ENCODE data around the gene KLF15. TPM values are rescaled to one million over a fixed set of nuclear protein-coding genes. Genes with fewer than 3 reads are reported as not detected.

Gene KLF15
- total RNA-seq, 4 donors from 2014 or later = 138 to 234 (median 176) TPM

- Histone ChIP-seq H3K27me3 (no peaks in the 10 kb centered on the region), H3K9me3 (no peaks in the 10 kb centered on the region), H3K27ac (peak overlapping the region; percentile 94 to 100 (median 98)), H3K36me3 (peaks cover 0 to 43% (median 9%) of the 10 kb centered on the region in 3 donors), H3K4me3 (peak overlapping the region in 2 of 4 donors; percentile 28 to 97), H3K4me1 (peaks cover 0 to 79% (median 58%) of the 10 kb centered on the region in 4 donors)
- 89 to 90% methylated on average over 6 to 8 of the region's 8 CpGs for WGBS, 2 donors
- TF ChIP-seq POLR2A (IDR thresholded peaks at IDR 0.05) (no peak), EP300 (IDR thresholded peaks at IDR 0.05) (peak in 1 of 2 donors; percentile 26), CTCF (IDR thresholded peaks at IDR 0.05) (no peak)
- peak in 1 of 2 donors; percentile 27 for DNase-seq (ENCODE audit: low spot score in 2 of 2)
Observed at GRCh38 chr3:126353694-126354321, 3.4 kb downstream of the KLF15 start.

- no peaks in the 10 kb centered on the region for H3K9me3 ChIP-seq
- peaks cover 0 to 82% (median 61%) of the 10 kb centered on the region in 4 donors for H3K4me1 ChIP-seq
- DNase-seq (ENCODE audit: low spot score in 2 of 2) = peak; percentile 18 to 45
- 84 to 89% methylated on average over 18 to 27 of the region's 27 CpGs for WGBS, 2 donors
- no peaks in the 10 kb centered on the region for H3K27me3 ChIP-seq
- peak overlapping the region in 1 of 4 donors; percentile 97 for H3K4me3 ChIP-seq
- H3K27ac ChIP-seq = peak overlapping the region; percentile 94 to 100 (median 98)
- H3K36me3 ChIP-seq = peaks cover 0 to 52% (median 9%) of the 10 kb centered on the region in 3 donors
- peak in 1 of 2 donors; percentile 74 for TF ChIP-seq EP300 (IDR thresholded peaks at IDR 0.05)
- no peak for TF ChIP-seq CTCF (IDR thresholded peaks at IDR 0.05)
Observed at GRCh38 chr3:126352476-126353454, 4.4 kb downstream of the KLF15 start.

- H3K27ac ChIP-seq = peak overlapping the region; percentile 94 to 100 (median 98)
Observed at GRCh38 chr3:126351771-126352475, 5.3 kb downstream of the KLF15 start.

GRCh38 chr3:126351086-126351770 is 6.0 kb downstream of the KLF15 start:
- 83% methylated on average over 8 to 10 of the region's 10 CpGs for WGBS, 2 donors
- Histone ChIP-seq H3K4me1 (peaks cover 3 to 95% (median 69%) of the 10 kb centered on the region in 4 donors), H3K27me3 (no peaks in the 10 kb centered on the region), H3K4me3 (no peak overlapping the region), H3K9me3 (no peaks in the 10 kb centered on the region), H3K36me3 (peaks cover 0 to 67% (median 12%) of the 10 kb centered on the region in 3 donors), H3K27ac (peak overlapping the region; percentile 94 to 100 (median 98))
- TF ChIP-seq EP300 (IDR thresholded peaks at IDR 0.05) = no peak
- no peak for TF ChIP-seq POLR2A (IDR thresholded peaks at IDR 0.05)
- peak in 1 of 2 donors; percentile 9 for DNase-seq (ENCODE audit: low spot score in 2 of 2)

More at GRCh38 chr3:126351771-126352475, 5.3 kb downstream of the KLF15 start:
- Histone ChIP-seq H3K36me3 (peaks cover 0 to 60% (median 9%) of the 10 kb centered on the region in 3 donors), H3K27me3 (no peaks in the 10 kb centered on the region), H3K9me3 (no peaks in the 10 kb centered on the region), H3K4me1 (peaks cover 0 to 89% (median 62%) of the 10 kb centered on the region in 4 donors), H3K4me3 (no peak overlapping the region)
- TF ChIP-seq CTCF (IDR thresholded peaks at IDR 0.05) (no peak), EP300 (IDR thresholded peaks at IDR 0.05) (no peak), POLR2A (IDR thresholded peaks at IDR 0.05) (no peak)
- WGBS, 2 donors = 87 to 96% methylated on average over 12 to 13 of the region's 18 CpGs
- DNase-seq (ENCODE audit: low spot score in 2 of 2) = peak in 1 of 2 donors; percentile 13
